HCT116 (cell line): ENCODE results near the gene RPRML. TPM values are rescaled to one million over a fixed set of nuclear protein-coding genes. Genes with fewer than 3 reads are reported as not detected.

Experiments used
- ATAC-seq: fragments of 200-7000 bp; cut with Tn5 transposase; 2 replicates; pipeline ENCODE4 v1.9.1; 2020; ENCODE audit warnings: mild to moderate bottlenecking, moderate library complexity
- BruUV-seq: library from RNA; stranded (reverse); fragments of 400-500 nt; replicated peaks from 2 replicates; lab custom pipeline; 2021; lab: Mats Ljungman, UMichigan
- CTCF ChIA-PET: fragments of 300-600 bp; sonication (Branson Sonifier 250); formaldehyde crosslinking; loops from one replicate; lab custom pipeline; 2021; ENCODE audit warnings: antibody characterized with exemption; lab: Charles Lee
- POLR2A ChIA-PET: fragments of 300-600, 350-600 bp; sonication (Branson Sonifier 250); formaldehyde crosslinking; loops from one replicate; lab custom pipeline; 2021; ENCODE audit warnings: antibody characterized with exemption; lab: Charles Lee
- RAD21 ChIA-PET, 2 experiments: fragments of 300-600 bp; sonication (Branson Sonifier 250); formaldehyde crosslinking; loops; one replicate each; lab custom pipeline; 2023; ENCODE audit warnings: low total read pairs in 2 of 2; ENCODE audit not compliant: uncharacterized antibody in 2 of 2, unreplicated experiment in 2 of 2, low non-redundant PET in 1 of 2; lab: Charles Lee
- DNase-seq: peaks from one replicate; pipeline ENCODE4 v3.0.0-alpha.2; 2010; ENCODE audit warnings: low read depth, low spot score
- H2AFZ ChIP-seq: fragments of 200-600 bp; shearing (Covaris generic), sonication (generic); 2 replicates; pipeline ENCODE4 v1.6.1; 2017; ENCODE audit warnings: low read depth, mixed run types, mixed read lengths, antibody characterized with exemption, low read length; ENCODE audit not compliant: poor library complexity, severe bottlenecking
- H3K27ac ChIP-seq: 2 replicates; pipeline ENCODE4 v1.5.1; 2012; ENCODE audit warnings: low read depth, low read length
- H3K27me3 ChIP-seq: fragments of 200-600 bp; sonication (generic); 2 replicates; pipeline ENCODE4 v1.6.1; 2016; ENCODE audit warnings: mixed run types, low read length, mixed read lengths; ENCODE audit not compliant: insufficient read depth
- H3K36me3 ChIP-seq, 2 experiments: fragments of 200-500 bp in 1 of 2; fragments of 200-600 bp in 1 of 2; sonication (Bioruptor generic) in 1 of 2; sonication (generic) in 1 of 2; 2 replicates each; pipeline versions ENCODE4 v1.5.1 to v1.6.1; 2014 to 2016; ENCODE audit warnings: low read length in 2 of 2, inconsistent platforms in 1 of 2, mixed read lengths in 1 of 2, mixed run types in 1 of 2; ENCODE audit not compliant: insufficient read depth in 2 of 2, control insufficient read depth in 1 of 2
- H3K4me1 ChIP-seq, 2 experiments: fragments of 200-600 bp in 1 of 2; sonication (generic) in 1 of 2; 2 replicates each; pipeline versions ENCODE4 v1.5.1 to v1.6.1; 2012 to 2017; ENCODE audit warnings: low read length in 2 of 2, inconsistent platforms in 1 of 2, mild to moderate bottlenecking in 1 of 2, mixed read lengths in 1 of 2, mixed run types in 1 of 2, moderate library complexity in 1 of 2; ENCODE audit not compliant: insufficient read depth in 2 of 2, control insufficient read depth in 1 of 2
- H3K4me2 ChIP-seq: fragments of 200-600 bp; sonication (generic); 2 replicates; pipeline ENCODE4 v1.6.1; 2017; ENCODE audit warnings: mixed run types, low read length, mixed read lengths
- H3K4me3 ChIP-seq, 2 experiments: fragments of 200-600 bp in 1 of 2; sonication (generic) in 1 of 2; replicated peaks in 1 of 2; 2 replicates each; pipeline ENCODE4 v1.5.1; 2011 to 2016; ENCODE audit warnings: low read length in 2 of 2, control low read depth in 1 of 2, low read depth in 1 of 2, mild to moderate bottlenecking in 1 of 2, mixed read lengths in 1 of 2, mixed run types in 1 of 2
- H3K79me2 ChIP-seq: fragments of 200-600 bp; sonication (generic); 2 replicates; pipeline ENCODE4 v1.6.1; 2017; ENCODE audit warnings: mild to moderate bottlenecking, mixed run types, low read length, moderate library complexity, mixed read lengths; ENCODE audit not compliant: insufficient read depth
- H3K9ac ChIP-seq: fragments of 200-600 bp; sonication (generic); 2 replicates; pipeline ENCODE4 v1.6.1; 2016; ENCODE audit warnings: low read length, mixed read lengths
- H3K9me2 ChIP-seq: fragments of 200-600 bp; sonication (generic), shearing (Covaris generic); 2 replicates; pipeline ENCODE4 v1.6.1; 2017; ENCODE audit warnings: mixed run types, mild to moderate bottlenecking, moderate library complexity; ENCODE audit not compliant: insufficient read depth
- H3K9me3 ChIP-seq, 2 experiments: fragments of 200-500 bp in 1 of 2; fragments of 200-600 bp in 1 of 2; sonication (Bioruptor generic) in 1 of 2; sonication (generic) in 1 of 2; 2 replicates each; pipeline ENCODE4 v1.6.1; 2014 to 2017; ENCODE audit warnings: low read length in 2 of 2, mixed read lengths in 2 of 2, inconsistent platforms in 1 of 2, low read depth in 1 of 2, mild to moderate bottlenecking in 1 of 2, mixed run types in 1 of 2, moderate library complexity in 1 of 2; ENCODE audit not compliant: control insufficient read depth in 1 of 2, insufficient read depth in 1 of 2
- H4K20me1 ChIP-seq: fragments of 200-600 bp; sonication (generic), shearing (Covaris generic); 2 replicates; pipeline ENCODE4 v1.6.1; 2017; ENCODE audit warnings: mixed run types, mild to moderate bottlenecking, moderate library complexity; ENCODE audit not compliant: insufficient read depth
- CBX3 ChIP-seq: IDR thresholded peaks from 2 replicates; pipeline ENCODE4 v1.6.1; 2012; ENCODE audit warnings: low read depth
- CEBPB ChIP-seq: IDR thresholded peaks from 2 replicates; pipeline ENCODE4 v1.6.1; 2012; ENCODE audit warnings: low read depth
- EGR1 ChIP-seq: IDR thresholded peaks from 2 replicates; pipeline ENCODE4 v1.6.1; 2012; ENCODE audit warnings: low read depth
- EZH2 ChIP-seq: fragments of 200-600 bp; sonication (generic); IDR thresholded peaks from 2 replicates; pipeline ENCODE4 v1.6.1; 2017; ENCODE audit warnings: antibody characterized with exemption, mixed run types
- EZH2phosphoT487 ChIP-seq: fragments of 200-600 bp; IDR thresholded peaks from 2 replicates; pipeline ENCODE4 v1.6.1; 2018; ENCODE audit warnings: antibody characterized with exemption, borderline replicate concordance
- FOSL1 ChIP-seq: IDR thresholded peaks from 2 replicates; pipeline ENCODE4 v1.6.1; 2012; ENCODE audit warnings: low read depth
- JUND ChIP-seq: IDR thresholded peaks from 2 replicates; pipeline ENCODE4 v1.6.1; 2012
- POLR2A ChIP-seq: IDR thresholded peaks from 2 replicates; pipeline ENCODE4 v1.7.0; 2011; ENCODE audit warnings: borderline replicate concordance; ENCODE audit not compliant: insufficient read depth, insufficient read length; ENCODE audit errors: extremely low read depth
- POLR2AphosphoS5 ChIP-seq: IDR thresholded peaks from 2 replicates; pipeline ENCODE4 v1.6.1; 2011; ENCODE audit warnings: mild to moderate bottlenecking, low read depth, low read length, moderate library complexity
- SIN3A ChIP-seq: IDR thresholded peaks from 2 replicates; pipeline ENCODE4 v1.6.1; 2012; ENCODE audit warnings: low read depth
- SP1 ChIP-seq: IDR thresholded peaks from 2 replicates; pipeline ENCODE4 v1.6.1; 2012; ENCODE audit warnings: low read depth
- SRF ChIP-seq: IDR thresholded peaks from 2 replicates; pipeline ENCODE4 v1.6.1; 2012; ENCODE audit warnings: low read depth
- ZFX ChIP-seq: fragments of 450-650 bp; IDR thresholded peaks from 2 replicates; pipeline ENCODE4 v1.6.1; 2017
- ZNF274 ChIP-seq: fragments of 200-500 bp; sonication (Bioruptor generic); IDR thresholded peaks from 2 replicates; pipeline ENCODE4 v1.6.1; 2014; ENCODE audit warnings: mild to moderate bottlenecking, low read depth, low read length, inconsistent platforms
- intact Hi-C: fragments of 100-400 bp; cut with micrococcal nuclease; formaldehyde crosslinking; loops from 2 replicates; pipeline ENCODE4 v1.10.0; 2022
- total RNA-seq: library from RNA; stranded (reverse); gene quantifications from one replicate; pipeline ENCODE4 v1.2.1, GENCODE V29; 2021; ENCODE audit not compliant: unreplicated experiment
- TF ChIP-seq, protein P1 (sequence below): IDR thresholded peaks from 2 replicates; pipeline ENCODE4 v1.6.1; 2012; ENCODE audit warnings: low read depth
- TF ChIP-seq, protein P2 (sequence below): IDR thresholded peaks from 2 replicates; pipeline ENCODE4 v1.6.1; 2011; ENCODE audit warnings: mild to moderate bottlenecking, low read length, moderate library complexity; ENCODE audit not compliant: insufficient replicate concordance; ENCODE audit errors: extremely low read depth
- TF ChIP-seq, protein P3 (sequence below), 3 experiments: fragments of 200-600 bp in 1 of 3; sonication (generic) in 1 of 3; IDR thresholded peaks in 2 of 3; conservative IDR thresholded peaks in 1 of 3; 2 replicates each; pipeline ENCODE4 v1.5.1; 2012 to 2017; ENCODE audit warnings: low read depth in 2 of 3, low read length in 2 of 3, antibody characterized with exemption in 1 of 3, borderline replicate concordance in 1 of 3, control low read depth in 1 of 3, mild to moderate bottlenecking in 1 of 3, mixed read lengths in 1 of 3, mixed run types in 1 of 3, moderate library complexity in 1 of 3; ENCODE audit not compliant: insufficient read depth in 1 of 3
- TF ChIP-seq, protein P4 (sequence below): IDR thresholded peaks from 2 replicates; pipeline ENCODE4 v1.6.1; 2012
- TF ChIP-seq, protein P5 (sequence below): IDR thresholded peaks from 2 replicates; pipeline ENCODE4 v1.6.1; 2012

Gene RPRML
- total RNA-seq, 1 experiment from 2014 or later: not detected

DNA sequence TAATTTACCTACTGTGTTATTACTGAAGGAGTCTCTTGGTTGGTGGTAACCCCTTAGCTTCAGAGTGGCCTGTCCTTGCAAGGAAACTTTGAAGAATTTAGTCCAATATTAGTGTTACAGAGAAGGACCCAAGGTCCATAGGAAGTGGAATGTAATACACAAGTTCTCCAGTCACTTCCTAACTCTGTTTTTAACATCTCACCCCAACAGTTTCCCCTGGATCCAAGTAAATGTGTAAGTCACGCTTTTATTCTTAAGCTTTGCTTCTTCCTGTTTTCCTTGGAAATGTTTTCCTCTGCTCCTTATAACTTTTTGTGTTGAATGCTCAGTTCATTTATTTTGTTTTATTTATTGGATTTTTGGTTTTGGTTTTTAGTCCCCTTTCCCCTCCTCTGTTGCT, 25.9 kb upstream of the RPRML start:
- no peak for ATAC-seq
- intact Hi-C loops: no loop called here
- Histone ChIP-seq H3K36me3 (no peaks in the 10 kb centered on the region), H3K4me1 (peaks cover 0 to 6% of the 10 kb centered on the region in 2 experiments; a peak in 2 of 4 replicates), H4K20me1 (no peaks in the 10 kb centered on the region), H3K9me3 (no peaks in the 10 kb centered on the region), H3K9me2 (no peaks in the 10 kb centered on the region), H3K27ac (no peak overlapping the region), H3K4me3 (no peak overlapping the region), H3K9ac (no peak overlapping the region), H3K4me2 (no peak overlapping the region), H2AFZ (no peak overlapping the region), H3K27me3 (no peaks in the 10 kb centered on the region), H3K79me2 (no peaks in the 10 kb centered on the region)
- CTCF ChIA-PET: no interaction called here
- BruUV-seq: no TSS peak
- TF ChIP-seq EZH2phosphoT487 (no peak), EGR1 (no peak), ZFX (no peak), CBX3 (no peak), SP1 (no peak), ZNF274 (no peak), EZH2 (no peak), POLR2A (no peak), SIN3A (no peak), JUND (no peak), POLR2AphosphoS5 (no peak), CEBPB (no peak), FOSL1 (no peak), SRF (no peak)
- TF ChIP-seq, protein P1, sequence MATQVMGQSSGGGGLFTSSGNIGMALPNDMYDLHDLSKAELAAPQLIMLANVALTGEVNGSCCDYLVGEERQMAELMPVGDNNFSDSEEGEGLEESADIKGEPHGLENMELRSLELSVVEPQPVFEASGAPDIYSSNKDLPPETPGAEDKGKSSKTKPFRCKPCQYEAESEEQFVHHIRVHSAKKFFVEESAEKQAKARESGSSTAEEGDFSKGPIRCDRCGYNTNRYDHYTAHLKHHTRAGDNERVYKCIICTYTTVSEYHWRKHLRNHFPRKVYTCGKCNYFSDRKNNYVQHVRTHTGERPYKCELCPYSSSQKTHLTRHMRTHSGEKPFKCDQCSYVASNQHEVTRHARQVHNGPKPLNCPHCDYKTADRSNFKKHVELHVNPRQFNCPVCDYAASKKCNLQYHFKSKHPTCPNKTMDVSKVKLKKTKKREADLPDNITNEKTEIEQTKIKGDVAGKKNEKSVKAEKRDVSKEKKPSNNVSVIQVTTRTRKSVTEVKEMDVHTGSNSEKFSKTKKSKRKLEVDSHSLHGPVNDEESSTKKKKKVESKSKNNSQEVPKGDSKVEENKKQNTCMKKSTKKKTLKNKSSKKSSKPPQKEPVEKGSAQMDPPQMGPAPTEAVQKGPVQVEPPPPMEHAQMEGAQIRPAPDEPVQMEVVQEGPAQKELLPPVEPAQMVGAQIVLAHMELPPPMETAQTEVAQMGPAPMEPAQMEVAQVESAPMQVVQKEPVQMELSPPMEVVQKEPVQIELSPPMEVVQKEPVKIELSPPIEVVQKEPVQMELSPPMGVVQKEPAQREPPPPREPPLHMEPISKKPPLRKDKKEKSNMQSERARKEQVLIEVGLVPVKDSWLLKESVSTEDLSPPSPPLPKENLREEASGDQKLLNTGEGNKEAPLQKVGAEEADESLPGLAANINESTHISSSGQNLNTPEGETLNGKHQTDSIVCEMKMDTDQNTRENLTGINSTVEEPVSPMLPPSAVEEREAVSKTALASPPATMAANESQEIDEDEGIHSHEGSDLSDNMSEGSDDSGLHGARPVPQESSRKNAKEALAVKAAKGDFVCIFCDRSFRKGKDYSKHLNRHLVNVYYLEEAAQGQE: no peak
- TF ChIP-seq, protein P2, sequence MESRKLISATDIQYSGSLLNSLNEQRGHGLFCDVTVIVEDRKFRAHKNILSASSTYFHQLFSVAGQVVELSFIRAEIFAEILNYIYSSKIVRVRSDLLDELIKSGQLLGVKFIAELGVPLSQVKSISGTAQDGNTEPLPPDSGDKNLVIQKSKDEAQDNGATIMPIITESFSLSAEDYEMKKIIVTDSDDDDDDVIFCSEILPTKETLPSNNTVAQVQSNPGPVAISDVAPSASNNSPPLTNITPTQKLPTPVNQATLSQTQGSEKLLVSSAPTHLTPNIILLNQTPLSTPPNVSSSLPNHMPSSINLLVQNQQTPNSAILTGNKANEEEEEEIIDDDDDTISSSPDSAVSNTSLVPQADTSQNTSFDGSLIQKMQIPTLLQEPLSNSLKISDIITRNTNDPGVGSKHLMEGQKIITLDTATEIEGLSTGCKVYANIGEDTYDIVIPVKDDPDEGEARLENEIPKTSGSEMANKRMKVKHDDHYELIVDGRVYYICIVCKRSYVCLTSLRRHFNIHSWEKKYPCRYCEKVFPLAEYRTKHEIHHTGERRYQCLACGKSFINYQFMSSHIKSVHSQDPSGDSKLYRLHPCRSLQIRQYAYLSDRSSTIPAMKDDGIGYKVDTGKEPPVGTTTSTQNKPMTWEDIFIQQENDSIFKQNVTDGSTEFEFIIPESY: no peak
- TF ChIP-seq, protein P3, sequence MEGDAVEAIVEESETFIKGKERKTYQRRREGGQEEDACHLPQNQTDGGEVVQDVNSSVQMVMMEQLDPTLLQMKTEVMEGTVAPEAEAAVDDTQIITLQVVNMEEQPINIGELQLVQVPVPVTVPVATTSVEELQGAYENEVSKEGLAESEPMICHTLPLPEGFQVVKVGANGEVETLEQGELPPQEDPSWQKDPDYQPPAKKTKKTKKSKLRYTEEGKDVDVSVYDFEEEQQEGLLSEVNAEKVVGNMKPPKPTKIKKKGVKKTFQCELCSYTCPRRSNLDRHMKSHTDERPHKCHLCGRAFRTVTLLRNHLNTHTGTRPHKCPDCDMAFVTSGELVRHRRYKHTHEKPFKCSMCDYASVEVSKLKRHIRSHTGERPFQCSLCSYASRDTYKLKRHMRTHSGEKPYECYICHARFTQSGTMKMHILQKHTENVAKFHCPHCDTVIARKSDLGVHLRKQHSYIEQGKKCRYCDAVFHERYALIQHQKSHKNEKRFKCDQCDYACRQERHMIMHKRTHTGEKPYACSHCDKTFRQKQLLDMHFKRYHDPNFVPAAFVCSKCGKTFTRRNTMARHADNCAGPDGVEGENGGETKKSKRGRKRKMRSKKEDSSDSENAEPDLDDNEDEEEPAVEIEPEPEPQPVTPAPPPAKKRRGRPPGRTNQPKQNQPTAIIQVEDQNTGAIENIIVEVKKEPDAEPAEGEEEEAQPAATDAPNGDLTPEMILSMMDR (IDR thresholded peaks at IDR 0.05 in 2 of 3, conservative IDR thresholded peaks at IDR 0.05 in 1 of 3; ENCODE audit: borderline replicate concordance in 1 of 3, insufficient read depth in 1 of 3, low read depth in 2 of 3, low read length in 2 of 3): no peak
- TF ChIP-seq, protein P4, sequence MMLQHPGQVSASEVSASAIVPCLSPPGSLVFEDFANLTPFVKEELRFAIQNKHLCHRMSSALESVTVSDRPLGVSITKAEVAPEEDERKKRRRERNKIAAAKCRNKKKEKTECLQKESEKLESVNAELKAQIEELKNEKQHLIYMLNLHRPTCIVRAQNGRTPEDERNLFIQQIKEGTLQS: no peak
- TF ChIP-seq, protein P5, sequence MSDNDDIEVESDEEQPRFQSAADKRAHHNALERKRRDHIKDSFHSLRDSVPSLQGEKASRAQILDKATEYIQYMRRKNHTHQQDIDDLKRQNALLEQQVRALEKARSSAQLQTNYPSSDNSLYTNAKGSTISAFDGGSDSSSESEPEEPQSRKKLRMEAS: no peak
- DNase-seq: no peak
- POLR2A ChIA-PET: no interaction called here
- RAD21 ChIA-PET: no interaction called here
